ENCODE data around the gene ZFP92. TPM values are rescaled to one million over a fixed set of nuclear protein-coding genes. Genes with fewer than 3 reads are reported as not detected.

Gene ZFP92
- polyA plus RNA-seq, 1 donor from 2014 or later, result not detected

- H3K27me3 ChIP-seq (ENCODE audit: insufficient read depth, low read depth, low read length), result no peaks in the 10 kb centered on the region
- no peaks in the 10 kb centered on the region for H3K9me3 ChIP-seq (ENCODE audit: low read length)
- no peak within 1 kb of the TSS for H3K9ac ChIP-seq (ENCODE audit: low read length)
Observed at GRCh38 chrX:153445856-153446635, 34.8 kb downstream of the ZFP92 start, which contains the start of gene TREX2. TSS of gene TREX2 (minus strand) at chrX:153446056. CDS start at chrX:153445430, 626 bp downstream.

GRCh38 chrX:153446636-153446936 lies 35.3 kb downstream of the ZFP92 start:
- H3K36me3 ChIP-seq (ENCODE audit: insufficient read depth, low read length), result no peaks in the 10 kb centered on the region
- no peak overlapping the region for H3K4me2 ChIP-seq (ENCODE audit: low read length)
- no peak overlapping the region for H3K9ac ChIP-seq (ENCODE audit: low read length)
- H3K27me3 ChIP-seq (ENCODE audit: insufficient read depth, low read depth, low read length), result no peaks in the 10 kb centered on the region
- H3K4me3 ChIP-seq (ENCODE audit: low read length), result no peak overlapping the region
- no peaks in the 10 kb centered on the region for H3F3A ChIP-seq (ENCODE audit: insufficient read depth, low read length, poor library complexity, severe bottlenecking)
- no peak for TF ChIP-seq CTCF (IDR thresholded peaks at IDR 0.05; ENCODE audit: poor library complexity, severe bottlenecking)
- TF ChIP-seq POLR2AphosphoS5 (IDR thresholded peaks at IDR 0.05), result no peak
- no peak for TF ChIP-seq EZH2 (IDR thresholded peaks at IDR 0.05; ENCODE audit: borderline replicate concordance, insufficient read depth, low read length, poor library complexity, severe bottlenecking)
- no peaks in the 10 kb centered on the region for H3K9me3 ChIP-seq (ENCODE audit: low read length)
- H2AFZ ChIP-seq (ENCODE audit: low read depth, low read length), result no peak overlapping the region
- H3K27ac ChIP-seq (ENCODE audit: low read length), result no peak overlapping the region
- no peaks in the 10 kb centered on the region for H3K9me2 ChIP-seq (ENCODE audit: insufficient read depth, low read length)
- no peaks in the 10 kb centered on the region for H4K20me1 ChIP-seq (ENCODE audit: insufficient read depth)
- no peaks in the 10 kb centered on the region for H3K79me2 ChIP-seq (replicated peaks; ENCODE audit: insufficient read depth, low read length)

More at GRCh38 chrX:153445856-153446635, 34.8 kb downstream of the ZFP92 start, which contains the start of gene TREX2:
- Histone ChIP-seq H3K36me3 (ENCODE audit: insufficient read depth, low read length) (no peaks in the 10 kb centered on the region), H4K20me1 (ENCODE audit: insufficient read depth) (no peaks in the 10 kb centered on the region), H2AFZ (ENCODE audit: low read depth, low read length) (no peak within 1 kb of the TSS), H3F3A (ENCODE audit: insufficient read depth, low read length, poor library complexity, severe bottlenecking) (no peaks in the 10 kb centered on the region), H3K4me3 (ENCODE audit: low read length) (no peak within 1 kb of the TSS), H3K79me2 (replicated peaks; ENCODE audit: insufficient read depth, low read length) (no peaks in the 10 kb centered on the region), H3K9me2 (ENCODE audit: insufficient read depth, low read length) (no peaks in the 10 kb centered on the region), H3K27ac (ENCODE audit: low read length) (no peak within 1 kb of the TSS), H3K4me2 (ENCODE audit: low read length) (no peak within 1 kb of the TSS)
- no peak for TF ChIP-seq CTCF (IDR thresholded peaks at IDR 0.05; ENCODE audit: poor library complexity, severe bottlenecking)
- no peak for TF ChIP-seq EZH2 (IDR thresholded peaks at IDR 0.05; ENCODE audit: borderline replicate concordance, insufficient read depth, low read length, poor library complexity, severe bottlenecking)
- no peak for TF ChIP-seq EP300 (conservative IDR thresholded peaks at IDR 0.05; ENCODE audit: poor library complexity, severe bottlenecking)
- no peak for TF ChIP-seq RAD21 (conservative IDR thresholded peaks at IDR 0.05)
- TF ChIP-seq POLR2AphosphoS5 (IDR thresholded peaks at IDR 0.05), result no peak
- TF ChIP-seq REST (IDR thresholded peaks at IDR 0.05; ENCODE audit: borderline replicate concordance), result no peak
- no peak for TF ChIP-seq MXI1 (conservative IDR thresholded peaks at IDR 0.05; ENCODE audit: poor library complexity, severe bottlenecking)
- TF ChIP-seq SMC3 (conservative IDR thresholded peaks at IDR 0.05; ENCODE audit: poor library complexity), result no peak
- TF ChIP-seq TAF1 (IDR thresholded peaks at IDR 0.05; ENCODE audit: low read depth), result no peak

Data from neural cell (in vitro differentiated cells).